K562 (cell line): ENCODE results near the gene OPCML. TPM values are rescaled to one million over a fixed set of nuclear protein-coding genes. Genes with fewer than 3 reads are reported as not detected.

ENCODE experiments used
- ATAC-seq: fragments of 200-7000 bp; cut with Tn5 transposase; 3 replicates; pipeline ENCODE4 v1.9.1; 2020; ENCODE audit warnings: moderate library complexity
- BruUV-seq: library from RNA; stranded (reverse); fragments of 400-500 nt; replicated peaks from 2 replicates; lab custom pipeline; 2021; lab: Mats Ljungman, UMichigan
- CTCF ChIA-PET: fragments of 300-600 bp; formaldehyde crosslinking; extraction: SDS; loops from one replicate; lab custom pipeline; 2021; ENCODE audit warnings: low intra/inter-chr PET ratio; lab: Yijun Ruan, JAX
- POLR2A ChIA-PET: fragments of 300-600, 350-650 bp; sonication (Branson Sonifier 250); formaldehyde crosslinking; extraction: SDS; loops from one replicate; lab custom pipeline; 2021; ENCODE audit warnings: antibody characterized with exemption, inconsistent platforms; lab: Yijun Ruan, JAX
- DNase-seq, 4 experiments: peaks; one replicate each; pipeline versions ENCODE4 v3.0.0 to v3.0.0-alpha.2; 2011 to 2018; ENCODE audit warnings: low spot score in 3 of 4, mixed read lengths in 3 of 4; ENCODE audit errors: extremely low read depth in 1 of 4
- FAIRE-seq: peaks from 2 replicates; lab custom pipeline; 2011; peaks lifted over from hg19 to GRCh38; lab: Jason Lieb, UNC
- H2AFZ ChIP-seq: 2 replicates; pipeline ENCODE4 v1.6.0; 2011; ENCODE audit warnings: low read depth, low read length, control low read depth, inconsistent platforms
- H3K27ac ChIP-seq: fragments of 200-600 bp; 3 replicates; pipeline ENCODE4 v1.8.0; 2011; ENCODE audit warnings: low read depth, mild to moderate bottlenecking, control low read depth, inconsistent platforms, low read length, moderate library complexity, mixed read lengths; ENCODE audit errors: extremely low read depth
- H3K27me3 ChIP-seq, 2 experiments: fragments of 300-600 bp in 1 of 2; 2 replicates in 1 of 2; 3 replicates in 1 of 2; pipeline versions ENCODE4 v1.6.0 to v1.8.0; 2011; ENCODE audit warnings: inconsistent platforms in 2 of 2, low read length in 2 of 2, mild to moderate bottlenecking in 1 of 2, mixed read lengths in 1 of 2, moderate library complexity in 1 of 2; ENCODE audit not compliant: control insufficient read depth in 2 of 2, insufficient read depth in 2 of 2
- H3K36me3 ChIP-seq: fragments of 300-600 bp; 3 replicates; pipeline ENCODE4 v1.8.0; 2011; ENCODE audit warnings: mild to moderate bottlenecking, low read length, inconsistent platforms; ENCODE audit not compliant: control insufficient read depth, insufficient read depth
- H3K4me1 ChIP-seq, 2 experiments: fragments of 200-600 bp in 1 of 2; replicated peaks in 1 of 2; 2 replicates in 1 of 2; 3 replicates in 1 of 2; pipeline versions ENCODE4 v1.5.1 to v1.8.0; 2011; ENCODE audit warnings: inconsistent platforms in 2 of 2, low read length in 2 of 2, mild to moderate bottlenecking in 1 of 2, mixed read lengths in 1 of 2, moderate library complexity in 1 of 2; ENCODE audit not compliant: control insufficient read depth in 2 of 2, insufficient read depth in 2 of 2
- H3K4me2 ChIP-seq: 2 replicates; pipeline ENCODE4 v1.6.1; 2011; ENCODE audit warnings: low read length, control low read depth, inconsistent platforms, mixed read lengths; ENCODE audit not compliant: insufficient read depth
- H3K4me3 ChIP-seq: fragments of 200-600 bp; sonication (generic), shearing (Covaris generic); 2 replicates; pipeline ENCODE4 v1.5.1; 2016; ENCODE audit warnings: control low read depth, inconsistent platforms
- H3K79me2 ChIP-seq: fragments of 200-600 bp; 3 replicates; pipeline ENCODE4 v1.8.0; 2011; ENCODE audit warnings: low read length, inconsistent platforms; ENCODE audit not compliant: control insufficient read depth, insufficient read depth
- H3K9ac ChIP-seq, 2 experiments: 2 replicates each; pipeline versions ENCODE4 v1.6.0 to v1.6.1; 2011; ENCODE audit warnings: low read depth in 2 of 2, low read length in 2 of 2, control low read depth in 1 of 2, inconsistent platforms in 1 of 2, mild to moderate bottlenecking in 1 of 2, mixed read lengths in 1 of 2; ENCODE audit not compliant: insufficient read depth in 1 of 2
- H3K9me1 ChIP-seq: one replicate; pipeline ENCODE4 v1.6.0; 2011; ENCODE audit warnings: inconsistent platforms, mild to moderate bottlenecking, low read length, moderate library complexity; ENCODE audit not compliant: control insufficient read depth, insufficient read depth
- H3K9me3 ChIP-seq: replicated peaks from 2 replicates; pipeline ENCODE4 v1.5.1; 2011; ENCODE audit warnings: low read depth, low read length, inconsistent platforms; ENCODE audit not compliant: control insufficient read depth, insufficient read depth
- H4K20me1 ChIP-seq: replicated peaks from 2 replicates; pipeline ENCODE4 v1.6.1; 2011; ENCODE audit warnings: low read length, inconsistent platforms, mixed read lengths; ENCODE audit not compliant: control insufficient read depth, insufficient read depth
- HDAC8 ChIP-seq: fragments of 450-650 bp; IDR thresholded peaks from 2 replicates; pipeline ENCODE4 v1.6.1; 2016; ENCODE audit warnings: mild to moderate bottlenecking, missing genetic modification characterization, moderate library complexity, missing compliant biosample characterization
- PTRF ChIP-seq: fragments of 450-650 bp; IDR thresholded peaks from 2 replicates; pipeline ENCODE4 v1.6.1; 2016; ENCODE audit warnings: mild to moderate bottlenecking, missing genetic modification characterization, missing compliant biosample characterization
- ZBTB26 ChIP-seq: fragments of 450-650 bp; formaldehyde crosslinking; IDR thresholded peaks from 2 replicates; pipeline ENCODE4 v1.4.0; 2022; ENCODE audit warnings: missing genetic modification characterization
- ZNF263 ChIP-seq: sonication (generic); formaldehyde crosslinking; IDR thresholded peaks from 2 replicates; pipeline ENCODE4 v1.8.0; 2022; ENCODE audit warnings: mild to moderate bottlenecking, missing genetic modification reagents, borderline replicate concordance
- ZNF445 ChIP-seq: fragments of 250-450 bp; sonication (Bioruptor Pico); IDR thresholded peaks from 2 replicates; pipeline ENCODE4 v1.4.0; 2020; ENCODE audit warnings: low read depth, mild to moderate bottlenecking, moderate library complexity
- WGBS: fragments of 100-300 bp; shearing (Covaris generic); methylation state at CpG from one replicate; pipeline ENCODE4 v1.1.6; 2016; ENCODE audit warnings: low coverage, mixed read lengths; ENCODE audit not compliant: insufficient coverage; ENCODE audit errors: missing lambda C conversion rate; 5-methylcytosine and 5-hydroxymethylcytosine counted together
- in situ Hi-C: fragments of 300-500 bp; cut with MboI; formaldehyde crosslinking; loops from 4 replicates; pipeline ENCODE4 v1.15.0; 2018; ENCODE audit warnings: inconsistent platforms, mixed read lengths
- intact Hi-C: fragments of 100-400 bp; cut with micrococcal nuclease; formaldehyde crosslinking; loops from 2 replicates; pipeline ENCODE4 v1.14.2; 2022
- polyA plus RNA-seq, 8 experiments: library from polyadenylated mRNA; depleted of rRNA in 4 of 8; stranded (reverse) in 5 of 8; unstranded in 3 of 8; fragments of >200 nt; fragmentation: Nextera tagmentation in 2 of 8; fragmentation: Illumina TruSeq in 1 of 8; extraction: Ambion mirVana in 2 of 8; extraction: Trizol in 1 of 8; gene quantifications; 2 replicates each; pipeline versions ENCODE4 v1.2.1 to v1.2.3, GENCODE V29; 2011 to 2014; ENCODE audit warnings: inconsistent platforms in 1 of 8, missing spikeins in 1 of 8
- total RNA-seq, 7 experiments: library from RNA; depleted of rRNA in 6 of 7; stranded (reverse); fragments of >200 nt in 6 of 7; fragmentation: Illumina TruSeq in 2 of 7; extraction: Trizol in 2 of 7; gene quantifications; 2 replicates each; pipeline versions ENCODE4 v1.2.1 to v1.2.3, GENCODE V29; 2011 to 2021; ENCODE audit warnings: low replicate concordance in 1 of 7
- TF ChIP-seq, protein P1 (sequence below): fragments of 250-450 bp; sonication (Bioruptor Pico); IDR thresholded peaks from 2 replicates; pipeline ENCODE4 v1.5.0; 2021; ENCODE audit warnings: mild to moderate bottlenecking, borderline replicate concordance

OPCML gene
- total and polyA plus RNA-seq, 9 of the 15 experiments (the other 6 are each of a cell fraction or from before 2014, with no cell fraction given), result not detected

DNA sequence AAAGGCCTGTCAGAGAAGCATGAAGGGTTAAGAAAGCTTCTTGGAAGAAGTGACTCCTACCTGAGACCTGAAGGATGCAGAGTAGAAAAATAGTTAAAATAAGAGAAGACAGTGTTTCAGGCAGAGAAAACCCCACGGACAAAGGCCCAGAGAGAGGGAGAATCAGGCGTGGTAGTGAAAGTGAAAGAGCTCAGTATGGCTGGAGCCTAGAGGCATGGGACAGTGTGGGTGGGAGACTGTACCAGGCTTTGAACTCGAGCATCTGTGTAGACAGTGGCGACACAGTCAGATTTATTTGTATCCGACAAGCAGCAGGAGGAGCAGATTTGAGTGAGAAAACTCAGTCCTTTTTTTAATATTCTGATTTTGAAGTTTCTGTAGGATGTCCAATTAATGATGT is 360.0 kb downstream of the OPCML start:
- ChIA-PET POLR2A (no interaction called here), CTCF (no interaction called here)
- intact Hi-C loops, result no loop called here
- Histone ChIP-seq H3K4me2 (no peak overlapping the region), H3K79me2 (no peaks in the 10 kb centered on the region), H3K4me1 (no peaks in the 10 kb centered on the region), H4K20me1 (no peaks in the 10 kb centered on the region), H3K9me3 (no peaks in the 10 kb centered on the region), H3K9ac (no peak overlapping the region), H3K27me3 (no peaks in the 10 kb centered on the region), H3K27ac (no peak overlapping the region), H2AFZ (no peak overlapping the region), H3K4me3 (no peak overlapping the region), H3K9me1 (no peaks in the 10 kb centered on the region), H3K36me3 (no peaks in the 10 kb centered on the region)
- ATAC-seq, result no peak
- 0% methylated on average over 5 of the region's 5 CpGs for WGBS
- no peak for FAIRE-seq
- in situ Hi-C loops, result no loop called here
- DNase-seq, result no peak
- no peak for TF ChIP-seq PTRF (tag)
- TF ChIP-seq ZBTB26 (CRISPR knock-in tag), result no peak
- TF ChIP-seq, protein P1, sequence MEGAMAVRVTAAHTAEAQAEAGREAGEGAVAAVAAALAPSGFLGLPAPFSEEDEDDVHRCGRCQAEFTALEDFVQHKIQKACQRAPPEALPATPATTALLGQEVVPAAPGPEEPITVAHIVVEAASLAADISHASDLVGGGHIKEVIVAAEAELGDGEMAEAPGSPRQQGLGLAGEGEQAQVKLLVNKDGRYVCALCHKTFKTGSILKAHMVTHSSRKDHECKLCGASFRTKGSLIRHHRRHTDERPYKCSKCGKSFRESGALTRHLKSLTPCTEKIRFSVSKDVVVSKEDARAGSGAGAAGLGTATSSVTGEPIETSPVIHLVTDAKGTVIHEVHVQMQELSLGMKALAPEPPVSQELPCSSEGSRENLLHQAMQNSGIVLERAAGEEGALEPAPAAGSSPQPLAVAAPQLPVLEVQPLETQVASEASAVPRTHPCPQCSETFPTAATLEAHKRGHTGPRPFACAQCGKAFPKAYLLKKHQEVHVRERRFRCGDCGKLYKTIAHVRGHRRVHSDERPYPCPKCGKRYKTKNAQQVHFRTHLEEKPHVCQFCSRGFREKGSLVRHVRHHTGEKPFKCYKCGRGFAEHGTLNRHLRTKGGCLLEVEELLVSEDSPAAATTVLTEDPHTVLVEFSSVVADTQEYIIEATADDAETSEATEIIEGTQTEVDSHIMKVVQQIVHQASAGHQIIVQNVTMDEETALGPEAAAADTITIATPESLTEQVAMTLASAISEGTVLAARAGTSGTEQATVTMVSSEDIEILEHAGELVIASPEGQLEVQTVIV (CRISPR knock-in tag), result no peak
- TF ChIP-seq HDAC8 (tag), result no peak
- TF ChIP-seq ZNF445 (CRISPR knock-in tag), result no peak
- no peak for TF ChIP-seq ZNF263 (CRISPR knock-in tag)
- BruUV-seq, result no TSS peak
